Activated naive CD8-positive, alpha-beta T cell (primary cell): ENCODE results near the gene CTLA4.
"Not testable (repeated sequence)": the region's sequence is repeated elsewhere in the genome, so short reads cannot be mapped to it uniquely, and the experiment has no call there.

Source experiments
- H3K27ac Mint-ChIP-seq: one replicate; pipeline ENCODE4 v1.8.0; 2021; ENCODE audit warnings: mixed read lengths
- H3K27me3 Mint-ChIP-seq: one replicate; pipeline ENCODE4 v1.8.0; 2021; ENCODE audit warnings: mixed read lengths
- H3K36me3 Mint-ChIP-seq: one replicate; pipeline ENCODE4 v1.8.0; 2021; ENCODE audit warnings: mixed read lengths
- H3K4me1 Mint-ChIP-seq: one replicate; pipeline ENCODE4 v1.8.0; 2021; ENCODE audit warnings: low read depth, mixed read lengths
- H3K4me3 Mint-ChIP-seq: one replicate; pipeline ENCODE4 v1.8.0; 2021; ENCODE audit warnings: mild to moderate bottlenecking, mixed read lengths
- H3K9me3 Mint-ChIP-seq: one replicate; pipeline ENCODE4 v1.8.0; 2021; ENCODE audit warnings: low read depth, mixed read lengths

Gene CTLA4

DNA sequence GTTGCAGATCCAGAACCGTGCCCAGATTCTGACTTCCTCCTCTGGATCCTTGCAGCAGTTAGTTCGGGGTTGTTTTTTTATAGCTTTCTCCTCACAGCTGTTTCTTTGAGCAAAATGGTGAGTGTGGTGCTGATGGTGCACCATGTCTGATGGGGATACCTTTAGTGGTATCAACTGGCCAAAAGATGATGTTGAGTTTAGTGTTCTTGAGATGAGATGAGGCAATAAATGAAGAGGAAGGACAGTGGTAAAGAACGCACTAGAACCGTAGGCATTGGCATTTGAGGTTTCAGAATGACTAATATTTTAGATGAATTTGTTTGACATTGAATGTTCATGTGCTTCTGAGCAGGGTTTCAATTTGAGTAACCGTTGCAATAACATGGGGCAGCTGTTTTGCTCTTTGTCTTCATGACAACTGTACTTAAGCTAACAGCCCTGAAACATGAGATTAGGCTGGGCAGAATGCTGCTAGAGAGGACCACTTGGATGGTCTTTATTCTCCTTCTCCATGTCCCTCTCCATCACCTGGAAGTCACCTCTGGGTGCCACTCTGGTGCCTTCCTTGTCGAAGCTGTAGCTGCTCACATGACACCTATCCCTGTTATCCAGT is 3.9 kb downstream of the CTLA4 start:
- H3K27ac Mint-ChIP-seq = peak overlapping the region; percentile 99
- peak overlapping the region; percentile 94 for H3K4me3 Mint-ChIP-seq
- no peaks in the 10 kb centered on the region for H3K9me3 Mint-ChIP-seq
- no peaks in the 10 kb centered on the region for H3K27me3 Mint-ChIP-seq
- H3K4me1 Mint-ChIP-seq = peaks cover 88% of the 10 kb centered on the region
- H3K36me3 Mint-ChIP-seq = peaks cover 21% of the 10 kb centered on the region

DNA sequence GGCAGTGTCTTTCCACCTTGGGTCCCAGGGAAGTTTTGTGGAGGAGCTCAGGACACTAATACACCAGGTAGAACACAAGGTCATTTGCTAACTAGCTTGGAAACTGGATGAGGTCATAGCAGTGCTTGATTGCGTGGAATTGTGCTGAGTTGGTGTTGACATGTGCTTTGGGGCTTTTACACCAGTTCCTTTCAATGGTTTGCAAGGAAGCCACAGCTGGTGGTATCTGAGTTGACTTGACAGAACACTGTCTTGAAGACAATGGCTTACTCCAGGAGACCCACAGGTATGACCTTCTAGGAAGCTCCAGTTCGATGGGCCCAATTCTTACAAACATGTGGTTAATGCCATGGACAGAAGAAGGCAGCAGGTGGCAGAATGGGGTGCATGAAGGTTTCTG is 5.9 kb downstream of the CTLA4 start:
- peaks cover 21% of the 10 kb centered on the region for H3K36me3 Mint-ChIP-seq
- H3K27ac Mint-ChIP-seq = no peak overlapping the region

DNA sequence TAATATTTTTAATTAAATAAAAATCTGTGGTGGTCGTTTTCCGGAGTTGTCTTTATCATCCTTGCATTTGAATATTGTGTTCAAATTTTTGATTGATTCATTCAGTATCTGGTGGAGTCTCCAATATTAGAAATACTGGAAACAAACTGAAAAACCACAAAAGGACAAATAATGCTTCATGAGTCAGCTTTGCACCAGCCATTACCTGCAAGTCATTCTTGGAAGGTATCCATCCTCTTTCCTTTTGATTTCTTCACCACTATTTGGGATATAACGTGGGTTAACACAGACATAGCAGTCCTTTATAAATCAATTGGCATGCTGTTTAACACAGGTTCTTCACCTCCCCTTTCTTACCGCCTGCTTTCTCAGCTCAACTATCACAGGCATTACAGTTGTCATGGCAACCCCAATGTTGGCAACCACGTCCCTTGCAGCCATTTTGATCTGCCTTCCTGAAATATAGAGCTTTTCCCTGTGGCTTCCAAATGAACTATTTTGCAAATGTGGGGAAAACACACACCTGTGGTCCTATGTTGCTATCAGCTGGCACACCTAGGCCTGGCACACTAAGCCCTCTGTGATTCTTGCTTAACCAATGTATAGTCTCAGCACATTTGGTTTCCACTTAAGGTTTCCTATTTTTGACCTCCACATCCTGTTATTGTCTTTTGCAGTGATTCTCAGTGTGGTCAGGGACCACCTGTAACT is 6.5 kb downstream of the CTLA4 start:
- H3K4me1 Mint-ChIP-seq = peaks cover 71% of the 10 kb centered on the region
- H3K9me3 Mint-ChIP-seq = no peaks in the 10 kb centered on the region
- H3K27me3 Mint-ChIP-seq = no peaks in the 10 kb centered on the region
- H3K27ac Mint-ChIP-seq = peak overlapping the region; percentile 61
- peak overlapping the region; percentile 32 for H3K4me3 Mint-ChIP-seq
- peaks cover 21% of the 10 kb centered on the region for H3K36me3 Mint-ChIP-seq

More for the DNA sequence above, 5.9 kb downstream of the CTLA4 start:
- Mint-ChIP-seq H3K9me3 (no peaks in the 10 kb centered on the region), H3K4me1 (peaks cover 76% of the 10 kb centered on the region), H3K4me3 (no peak overlapping the region), H3K27me3 (no peaks in the 10 kb centered on the region)

DNA sequence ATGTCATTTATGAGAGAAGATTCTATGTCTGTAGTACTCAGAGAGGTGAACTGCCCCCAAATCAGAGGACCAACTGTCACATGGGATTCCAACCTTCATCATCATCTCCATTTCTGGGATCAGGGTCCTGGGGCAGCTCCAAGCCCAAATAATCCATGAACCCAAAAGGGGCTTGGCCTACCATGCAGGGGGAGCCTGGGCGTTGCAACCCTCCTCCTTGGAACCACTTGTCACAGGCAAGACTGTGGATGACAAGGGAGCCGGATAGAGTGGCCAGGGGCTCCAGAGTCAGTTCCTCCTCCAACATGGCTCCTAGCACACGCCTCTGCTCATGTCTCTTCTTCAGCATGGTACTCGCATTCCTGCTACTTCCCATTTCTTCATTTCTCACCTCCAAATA is 7.9 kb downstream of the CTLA4 start:
- H3K4me1 Mint-ChIP-seq = peaks cover 59% of the 10 kb centered on the region
- no peaks in the 10 kb centered on the region for H3K27me3 Mint-ChIP-seq
- H3K4me3 Mint-ChIP-seq = no peak overlapping the region
- peaks cover 17% of the 10 kb centered on the region for H3K36me3 Mint-ChIP-seq
- H3K9me3 Mint-ChIP-seq = no peaks in the 10 kb centered on the region
- H3K27ac Mint-ChIP-seq = no peak overlapping the region

DNA sequence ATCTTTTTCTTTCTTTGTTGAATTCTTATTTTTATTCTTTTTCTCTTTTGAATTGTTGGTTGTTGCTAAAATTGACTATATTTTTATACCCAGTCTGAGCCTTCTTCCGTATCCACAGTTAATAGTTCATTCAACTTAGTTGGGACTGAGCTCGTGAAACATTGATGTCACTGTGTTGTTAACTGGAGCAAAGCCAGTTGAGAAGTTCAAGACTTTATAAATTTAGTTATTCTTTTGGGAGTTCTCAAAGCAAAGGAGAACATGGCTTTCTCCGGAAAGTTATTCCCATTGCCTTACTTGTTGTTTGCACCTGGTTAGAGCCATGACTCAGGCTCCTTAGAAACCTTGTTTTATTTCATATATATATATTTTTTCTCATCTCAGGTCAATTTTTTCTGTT is 8.8 kb downstream of the CTLA4 start:
- H3K36me3 Mint-ChIP-seq = peaks cover 13% of the 10 kb centered on the region
- H3K27me3 Mint-ChIP-seq = no peaks in the 10 kb centered on the region
- peaks cover 50% of the 10 kb centered on the region for H3K4me1 Mint-ChIP-seq
- H3K4me3 Mint-ChIP-seq = no peak overlapping the region
- no peaks in the 10 kb centered on the region for H3K9me3 Mint-ChIP-seq
- H3K27ac Mint-ChIP-seq = peak overlapping the region; percentile 35

DNA sequence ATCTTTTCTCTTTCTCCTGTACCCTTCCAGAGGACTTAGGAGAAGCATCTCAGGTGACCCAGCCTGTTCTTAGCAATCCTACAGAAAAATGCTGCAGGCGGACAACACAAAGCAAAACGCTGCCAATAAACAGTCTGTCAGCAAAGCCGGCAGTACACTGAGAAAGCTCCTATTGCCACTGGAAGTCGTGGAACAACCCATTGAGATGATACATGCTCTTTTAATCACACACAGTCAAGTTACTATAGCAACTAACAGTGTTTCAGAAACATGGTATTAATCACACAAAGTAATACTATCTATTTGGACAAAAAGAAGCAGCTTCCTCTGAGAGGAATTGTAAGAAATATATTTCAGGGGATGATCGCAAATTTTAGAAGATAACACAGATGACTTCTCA is 10.5 kb downstream of the CTLA4 start:
- H3K4me3 Mint-ChIP-seq = no peak overlapping the region
- no peaks in the 10 kb centered on the region for H3K27me3 Mint-ChIP-seq
- H3K27ac Mint-ChIP-seq = no peak overlapping the region
- H3K36me3 Mint-ChIP-seq = peaks cover 7% of the 10 kb centered on the region
- peaks cover 33% of the 10 kb centered on the region for H3K4me1 Mint-ChIP-seq
- H3K9me3 Mint-ChIP-seq = no peaks in the 10 kb centered on the region

DNA sequence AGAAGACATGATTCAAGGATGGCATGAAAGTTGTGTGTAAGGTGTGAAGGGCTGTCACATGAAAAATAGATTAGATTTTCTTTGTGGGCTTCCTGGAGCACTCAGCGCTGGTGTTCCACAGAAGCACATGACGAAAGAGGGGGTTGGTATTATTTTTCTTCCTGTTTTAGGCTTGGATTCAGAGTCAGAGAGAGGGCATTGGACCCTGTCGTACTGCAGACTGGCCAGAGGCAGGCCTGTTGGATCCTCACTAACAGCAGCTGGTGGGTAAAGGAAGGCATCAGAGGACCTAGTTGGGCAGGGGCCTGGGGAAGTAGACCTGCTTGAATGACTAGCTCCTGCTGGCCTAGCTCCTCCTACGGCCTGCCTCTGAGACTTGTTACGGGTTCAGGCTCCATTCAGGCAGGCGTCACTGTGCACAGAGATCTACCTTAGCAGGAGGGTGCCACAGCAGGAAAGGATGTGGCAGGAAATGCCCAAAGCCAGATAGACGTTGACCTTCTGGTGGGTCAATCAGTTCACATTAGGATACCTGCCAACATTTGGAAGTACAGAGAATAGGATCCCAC is 13.1 kb downstream of the CTLA4 start:
- H3K36me3 Mint-ChIP-seq = no peaks in the 10 kb centered on the region
- H3K9me3 Mint-ChIP-seq = no peaks in the 10 kb centered on the region
- H3K4me1 Mint-ChIP-seq = peaks cover 13% of the 10 kb centered on the region
- no peak overlapping the region for H3K27ac Mint-ChIP-seq
- no peaks in the 10 kb centered on the region for H3K27me3 Mint-ChIP-seq
- no peak overlapping the region for H3K4me3 Mint-ChIP-seq

DNA sequence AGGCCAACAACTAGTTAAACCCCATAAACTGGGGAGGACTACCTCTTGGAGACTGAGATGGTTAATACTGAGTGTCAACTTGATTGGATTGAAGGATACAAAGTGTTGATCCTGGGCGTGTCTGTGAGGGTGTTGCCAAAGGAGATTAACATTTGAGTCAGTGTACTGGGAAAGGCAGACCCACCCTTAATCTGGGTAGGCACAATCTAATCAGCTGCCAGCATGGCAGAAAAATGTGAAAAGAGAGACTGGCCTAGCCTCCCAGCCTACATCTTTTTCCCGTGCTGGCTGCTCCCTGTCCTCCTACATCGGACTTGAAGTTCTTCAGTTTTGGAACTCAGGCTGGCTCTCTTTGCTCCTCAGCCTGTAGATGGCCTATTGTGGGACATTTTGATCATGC is 13.6 kb downstream of the CTLA4 start:
- not testable (repeated sequence) for H3K4me3 Mint-ChIP-seq, H3K27ac Mint-ChIP-seq, H3K9me3 Mint-ChIP-seq, H3K4me1 Mint-ChIP-seq, H3K36me3 Mint-ChIP-seq, H3K27me3 Mint-ChIP-seq

DNA sequence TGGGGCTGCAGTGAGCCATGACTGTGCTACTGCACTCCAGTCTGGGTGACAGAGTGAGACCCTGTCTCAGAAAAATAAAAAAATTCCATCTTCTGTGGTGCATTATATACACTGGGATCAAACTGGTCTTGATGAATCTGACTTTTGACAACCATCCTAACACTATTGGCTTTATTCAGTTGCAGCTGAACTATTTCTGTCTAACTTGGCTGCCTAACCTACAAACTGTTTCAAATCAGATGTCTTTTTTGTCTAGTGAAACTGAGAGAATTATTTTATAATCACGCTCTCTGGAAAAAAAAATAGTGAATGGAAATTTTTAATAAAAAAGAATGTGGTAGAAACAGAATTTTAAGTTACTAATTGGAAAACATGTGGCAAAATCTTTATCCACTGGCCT is 15.0 kb downstream of the CTLA4 start:
- Mint-ChIP-seq H3K4me1 (peaks cover 14% of the 10 kb centered on the region), H3K27me3 (no peaks in the 10 kb centered on the region), H3K27ac (no peak overlapping the region)

DNA sequence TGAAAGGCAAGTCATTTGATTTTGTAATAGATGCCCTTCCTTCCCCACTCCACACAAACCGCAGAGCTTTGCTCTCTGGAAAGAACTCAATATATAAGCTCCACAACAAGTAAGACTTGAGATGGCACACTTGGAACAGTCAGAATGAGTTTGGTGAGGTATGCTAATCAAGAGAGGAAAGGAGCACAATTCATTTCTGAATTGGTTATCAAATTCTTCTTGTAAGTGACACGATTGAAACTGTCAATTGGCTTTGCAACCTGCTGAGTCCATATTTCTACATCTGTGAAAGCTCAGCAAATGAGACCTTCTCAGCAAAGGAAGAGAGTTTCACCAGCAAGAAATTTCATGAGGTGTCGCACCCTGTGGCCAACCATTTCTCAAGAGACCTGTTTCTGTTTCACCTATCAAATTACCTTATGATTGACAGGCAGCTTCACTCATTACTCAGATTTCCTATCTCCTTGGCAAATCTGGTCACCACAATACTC is 19.1 kb downstream of the CTLA4 start:
- no peaks in the 10 kb centered on the region for H3K27me3 Mint-ChIP-seq
- peak overlapping the region; percentile 43 for H3K27ac Mint-ChIP-seq
- no peaks in the 10 kb centered on the region for H3K9me3 Mint-ChIP-seq
- H3K4me1 Mint-ChIP-seq = peaks cover 24% of the 10 kb centered on the region
- no peaks in the 10 kb centered on the region for H3K36me3 Mint-ChIP-seq
- H3K4me3 Mint-ChIP-seq = no peak overlapping the region

More for the DNA sequence above, 15.0 kb downstream of the CTLA4 start:
- Mint-ChIP-seq H3K36me3 (no peaks in the 10 kb centered on the region), H3K4me3 (no peak overlapping the region), H3K9me3 (no peaks in the 10 kb centered on the region)

DNA sequence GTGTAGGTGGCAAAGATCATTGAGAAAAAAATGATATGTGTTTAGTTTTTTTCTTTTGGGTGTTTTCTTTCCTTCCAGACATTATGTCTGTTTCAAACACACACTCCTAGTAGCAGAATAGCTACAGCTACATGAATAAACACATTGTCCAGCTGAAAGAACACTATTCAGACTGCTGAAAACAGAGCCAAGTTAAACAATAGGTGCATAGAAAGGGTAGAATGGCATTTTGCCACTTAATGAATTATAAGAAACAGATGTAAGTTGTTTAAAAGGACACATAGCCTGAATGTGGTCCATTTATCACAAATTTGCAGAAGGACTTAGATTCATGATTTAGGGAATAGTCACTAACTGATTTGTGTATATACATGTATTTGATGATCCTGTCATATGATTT is 20.1 kb downstream of the CTLA4 start:
- Mint-ChIP-seq H3K27me3 (no peaks in the 10 kb centered on the region), H3K9me3 (no peaks in the 10 kb centered on the region), H3K4me1 (peaks cover 30% of the 10 kb centered on the region), H3K4me3 (no peak overlapping the region), H3K36me3 (peaks cover 2% of the 10 kb centered on the region), H3K27ac (no peak overlapping the region)

DNA sequence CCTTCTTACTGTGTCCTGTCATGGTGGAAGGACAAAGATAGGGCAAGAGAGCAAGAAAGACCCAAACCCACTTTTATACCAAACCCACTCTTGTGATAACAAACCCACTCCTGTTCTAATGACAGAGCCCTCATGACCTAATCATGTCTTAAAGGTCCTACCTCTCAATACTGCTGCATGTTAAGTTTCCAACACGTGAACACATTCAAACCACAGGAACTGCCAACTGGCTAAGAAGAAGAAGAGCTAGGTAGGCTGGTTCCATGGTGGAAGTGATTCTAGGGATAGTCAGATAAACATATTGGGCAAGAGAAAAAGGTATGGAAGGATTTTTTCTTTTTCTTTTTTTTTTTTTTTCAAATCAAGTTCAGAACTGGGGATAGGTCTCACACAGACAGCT is 22.0 kb downstream of the CTLA4 start:
- no peaks in the 10 kb centered on the region for H3K9me3 Mint-ChIP-seq
- H3K4me3 Mint-ChIP-seq = no peak overlapping the region
- no peaks in the 10 kb centered on the region for H3K27me3 Mint-ChIP-seq
- peaks cover 2% of the 10 kb centered on the region for H3K36me3 Mint-ChIP-seq
- H3K27ac Mint-ChIP-seq = peak overlapping the region; percentile 30
- peaks cover 39% of the 10 kb centered on the region for H3K4me1 Mint-ChIP-seq

DNA sequence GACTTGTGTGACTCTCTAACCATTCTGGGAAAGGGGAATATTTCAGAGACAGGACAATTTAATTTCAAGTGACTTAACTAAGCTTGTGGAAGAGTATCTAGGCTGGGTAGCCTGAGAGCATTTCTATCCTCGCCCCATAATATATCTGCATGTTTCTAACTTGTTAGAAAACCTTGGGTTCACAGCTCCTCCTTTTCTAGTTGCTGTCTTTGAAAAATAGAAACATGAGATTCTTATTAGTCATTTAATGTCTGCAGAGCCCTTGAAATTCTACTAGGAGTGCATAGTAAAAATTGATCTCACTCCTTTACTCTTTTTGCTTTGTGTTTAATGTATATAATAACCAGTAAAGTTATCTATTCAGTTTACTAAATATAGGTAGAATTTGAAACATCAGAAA is 22.4 kb downstream of the CTLA4 start:
- Mint-ChIP-seq H3K36me3 (peaks cover 2% of the 10 kb centered on the region), H3K9me3 (no peaks in the 10 kb centered on the region), H3K4me3 (no peak overlapping the region), H3K27me3 (no peaks in the 10 kb centered on the region), H3K4me1 (peaks cover 39% of the 10 kb centered on the region), H3K27ac (peak overlapping the region; percentile 36)

DNA sequence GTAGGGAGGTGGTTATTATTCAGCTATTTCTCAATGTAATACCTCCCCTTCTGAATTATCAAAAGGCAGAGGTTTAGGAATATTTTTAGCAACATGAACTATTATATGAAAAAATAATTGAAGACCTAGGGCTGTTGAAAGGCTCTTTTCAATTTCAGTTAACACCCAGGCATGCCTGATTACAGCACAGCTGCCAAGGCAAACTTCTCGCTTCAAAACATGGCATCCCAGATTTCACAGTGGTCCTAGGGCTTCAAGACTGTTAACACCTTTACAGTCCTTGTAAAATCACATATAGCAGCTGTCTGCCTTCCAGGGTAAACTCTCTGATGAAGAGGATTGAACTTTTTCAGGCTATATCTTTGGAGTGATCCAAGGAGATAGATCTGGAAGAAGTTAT is 23.2 kb downstream of the CTLA4 start:
- Mint-ChIP-seq H3K27me3 (no peaks in the 10 kb centered on the region), H3K36me3 (peaks cover 2% of the 10 kb centered on the region), H3K4me1 (peaks cover 39% of the 10 kb centered on the region), H3K27ac (peak overlapping the region; percentile 84), H3K4me3 (no peak overlapping the region), H3K9me3 (no peaks in the 10 kb centered on the region)

DNA sequence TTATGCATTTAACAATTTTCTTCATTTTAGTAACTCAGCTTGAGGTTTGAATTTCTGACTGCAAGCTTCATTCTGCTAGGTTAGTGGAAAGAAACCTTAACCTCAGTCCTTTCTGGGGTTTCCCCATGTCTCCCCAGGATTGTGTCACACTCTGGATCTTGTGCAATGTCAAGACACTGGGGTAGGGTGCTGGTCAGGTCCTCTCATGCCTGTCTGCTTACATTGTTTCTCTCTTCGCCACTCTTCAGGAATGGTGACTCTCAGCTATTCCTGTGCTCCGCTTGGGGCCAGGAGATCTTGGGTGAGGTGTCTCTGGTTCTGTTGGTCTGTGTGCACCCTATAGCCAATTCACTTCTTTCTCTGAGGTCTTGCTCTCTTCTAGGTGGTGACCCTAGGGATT is 23.9 kb downstream of the CTLA4 start:
- Mint-ChIP-seq H3K27ac (peak overlapping the region; percentile 84), H3K4me3 (no peak overlapping the region), H3K36me3 (peaks cover 2% of the 10 kb centered on the region), H3K4me1 (peaks cover 38% of the 10 kb centered on the region), H3K9me3 (no peaks in the 10 kb centered on the region), H3K27me3 (no peaks in the 10 kb centered on the region)
